Heart left ventricle (tissue), 13 donors: ENCODE results near the gene MYL7.

Experiments used
- POLR2A ChIP-seq, 2 donors: fragments of 450-650 bp; IDR thresholded peaks; one replicate each; pipeline ENCODE4 v1.6.1; 2017; ENCODE audit warnings: antibody characterized with exemption in 2 of 2, mild to moderate bottlenecking in 2 of 2, moderate library complexity in 2 of 2
- TF ChIP-seq, protein P1 (sequence below), 12 donors: fragments of 200-600 bp; sonication (generic) in 4 of 12; IDR thresholded peaks; one replicate each; pipeline versions ENCODE4 v1.5.0 to v1.8.0; 2018 to 2022; ENCODE audit warnings: antibody characterized with exemption in 12 of 12, mild to moderate bottlenecking in 5 of 12
- donor health status: ischemic (EF 13 %, LVEDD 7.1; RV severe dilation, severe dysfunction).
- donor health status: DM: no; HTN: yes; CAD: no.
- donor health status: DM: no; HTN: no; CAD: no.
- donor health status: ischemic (EF 25% LVEDD 6.9; RV normal size, moderate dysfunction).
- donor health status: ischemic (EF 25% LVEDD 5.7; RV mildly dilated, moderate dysfunction).
- donor health status: ischemic (EF 35%, LVEDD 5.7; RV mildly dilated, moderate dysfunction).
- donor health status: nonischemic (EF 11% LVEDD 7.7; RV severe dilation, severe dysfunction).
- donor health status: DM: yes; HTN: yes; CAD: no.
- donor health status: PGD.
- donor health status: ischemic (EF 29% LVEDD 5.4; RV normal size, mild dysfunction).
- donor health status: nonischemic (EF 23%, LVEDD 6.1; RV moderate dilation, normal function).

DNA sequence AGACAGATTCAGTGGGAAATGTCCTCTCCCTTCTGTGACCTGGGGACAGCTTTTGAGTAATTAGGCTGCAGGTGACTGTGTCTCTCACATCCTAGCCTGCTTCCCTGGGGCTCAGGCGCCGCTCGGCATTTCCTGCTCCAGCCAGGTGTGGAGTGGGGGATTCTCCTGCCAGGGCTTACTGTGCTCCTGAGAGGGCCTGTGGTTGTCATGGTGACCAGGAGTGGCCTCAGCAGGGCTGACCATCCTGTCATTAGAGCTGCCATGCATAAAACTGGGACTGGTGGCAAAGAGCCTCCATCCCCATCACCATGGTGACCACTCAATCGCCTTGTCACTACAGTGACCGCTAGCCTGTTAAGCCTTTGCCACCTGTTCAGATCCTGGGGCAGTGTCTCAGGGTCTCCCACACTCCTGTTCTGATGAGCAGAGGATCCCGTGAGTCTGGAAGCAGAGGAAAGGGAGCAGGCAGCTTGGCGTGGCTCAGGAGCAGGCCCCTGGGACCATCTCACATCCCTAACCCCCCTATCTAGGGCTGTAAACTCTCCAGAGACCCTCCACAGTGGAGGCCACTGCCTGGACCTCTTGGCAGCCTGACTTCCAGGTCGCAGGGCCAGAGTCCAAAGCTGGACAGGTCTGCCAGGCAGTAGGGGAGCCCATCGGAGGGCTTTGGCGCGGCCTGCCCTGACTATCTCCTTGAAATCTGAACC lies 48.3 kb upstream of the MYL7 start, which contains the start of gene GCK:
- TF ChIP-seq, protein P1, sequence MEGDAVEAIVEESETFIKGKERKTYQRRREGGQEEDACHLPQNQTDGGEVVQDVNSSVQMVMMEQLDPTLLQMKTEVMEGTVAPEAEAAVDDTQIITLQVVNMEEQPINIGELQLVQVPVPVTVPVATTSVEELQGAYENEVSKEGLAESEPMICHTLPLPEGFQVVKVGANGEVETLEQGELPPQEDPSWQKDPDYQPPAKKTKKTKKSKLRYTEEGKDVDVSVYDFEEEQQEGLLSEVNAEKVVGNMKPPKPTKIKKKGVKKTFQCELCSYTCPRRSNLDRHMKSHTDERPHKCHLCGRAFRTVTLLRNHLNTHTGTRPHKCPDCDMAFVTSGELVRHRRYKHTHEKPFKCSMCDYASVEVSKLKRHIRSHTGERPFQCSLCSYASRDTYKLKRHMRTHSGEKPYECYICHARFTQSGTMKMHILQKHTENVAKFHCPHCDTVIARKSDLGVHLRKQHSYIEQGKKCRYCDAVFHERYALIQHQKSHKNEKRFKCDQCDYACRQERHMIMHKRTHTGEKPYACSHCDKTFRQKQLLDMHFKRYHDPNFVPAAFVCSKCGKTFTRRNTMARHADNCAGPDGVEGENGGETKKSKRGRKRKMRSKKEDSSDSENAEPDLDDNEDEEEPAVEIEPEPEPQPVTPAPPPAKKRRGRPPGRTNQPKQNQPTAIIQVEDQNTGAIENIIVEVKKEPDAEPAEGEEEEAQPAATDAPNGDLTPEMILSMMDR (IDR thresholded peaks at IDR 0.05): no peak
- TF ChIP-seq POLR2A (IDR thresholded peaks at IDR 0.05): no peak
